Measurements from ENCODE around the gene KCNG4. TPM values are rescaled to one million over a fixed set of nuclear protein-coding genes. Genes with fewer than 3 reads are reported as not detected.

Gene KCNG4
- total RNA-seq, 4 donors from 2014 or later = not detected

DNA sequence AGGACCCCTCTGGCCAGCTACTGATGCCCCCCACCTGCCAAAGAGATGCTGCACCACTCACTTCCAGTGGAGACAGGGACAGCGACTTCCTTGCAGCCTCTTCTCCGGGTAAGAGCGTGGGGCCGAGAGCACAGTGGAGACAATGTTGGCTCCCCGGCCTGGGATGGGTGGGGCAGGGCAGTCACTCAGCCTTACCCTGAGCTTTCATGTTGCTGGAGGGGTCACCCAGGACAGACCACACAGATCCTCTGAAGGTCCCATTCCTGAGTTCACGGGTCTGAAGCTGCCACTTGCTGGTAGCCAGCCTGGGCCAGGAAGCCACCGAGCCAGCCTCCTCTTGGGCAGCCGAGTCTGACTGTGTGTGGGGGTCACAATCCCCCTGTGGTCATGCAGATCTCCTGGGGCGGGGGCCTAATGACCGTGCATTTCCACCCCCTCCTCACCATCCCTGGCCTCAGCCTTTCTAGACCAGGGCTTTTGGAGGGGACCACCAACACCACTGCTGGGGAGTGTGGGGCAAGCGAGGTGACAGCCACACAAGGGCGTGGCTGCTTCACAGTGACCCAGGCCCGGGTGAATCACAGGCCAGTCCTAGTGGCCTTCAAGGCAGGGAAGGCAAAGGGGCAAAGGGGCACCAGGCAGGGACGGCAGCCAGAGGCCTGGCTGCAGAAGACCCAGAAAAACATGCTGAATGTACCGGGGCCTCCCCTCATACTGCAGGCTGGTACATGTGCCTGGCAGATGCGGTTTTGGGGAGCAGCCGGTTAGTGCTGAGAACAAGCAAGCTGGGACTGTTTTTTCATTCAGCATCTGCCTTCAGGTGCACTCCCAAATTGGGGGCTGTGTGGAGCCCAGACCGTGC is 63.4 kb downstream of the KCNG4 start:
- Histone ChIP-seq H3K4me3 (no peak overlapping the region), H3K27me3 (no peaks in the 10 kb centered on the region), H3K27ac (peak overlapping the region; percentile 78 to 89), H3K4me1 (peaks cover 0 to 15% of the 10 kb centered on the region in 2 donors), H3K9me3 (no peaks in the 10 kb centered on the region), H3K36me3 (no peaks in the 10 kb centered on the region)
- no peak for DNase-seq
- TF ChIP-seq, protein P1, sequence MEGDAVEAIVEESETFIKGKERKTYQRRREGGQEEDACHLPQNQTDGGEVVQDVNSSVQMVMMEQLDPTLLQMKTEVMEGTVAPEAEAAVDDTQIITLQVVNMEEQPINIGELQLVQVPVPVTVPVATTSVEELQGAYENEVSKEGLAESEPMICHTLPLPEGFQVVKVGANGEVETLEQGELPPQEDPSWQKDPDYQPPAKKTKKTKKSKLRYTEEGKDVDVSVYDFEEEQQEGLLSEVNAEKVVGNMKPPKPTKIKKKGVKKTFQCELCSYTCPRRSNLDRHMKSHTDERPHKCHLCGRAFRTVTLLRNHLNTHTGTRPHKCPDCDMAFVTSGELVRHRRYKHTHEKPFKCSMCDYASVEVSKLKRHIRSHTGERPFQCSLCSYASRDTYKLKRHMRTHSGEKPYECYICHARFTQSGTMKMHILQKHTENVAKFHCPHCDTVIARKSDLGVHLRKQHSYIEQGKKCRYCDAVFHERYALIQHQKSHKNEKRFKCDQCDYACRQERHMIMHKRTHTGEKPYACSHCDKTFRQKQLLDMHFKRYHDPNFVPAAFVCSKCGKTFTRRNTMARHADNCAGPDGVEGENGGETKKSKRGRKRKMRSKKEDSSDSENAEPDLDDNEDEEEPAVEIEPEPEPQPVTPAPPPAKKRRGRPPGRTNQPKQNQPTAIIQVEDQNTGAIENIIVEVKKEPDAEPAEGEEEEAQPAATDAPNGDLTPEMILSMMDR (IDR thresholded peaks at IDR 0.05) = no peak
- no peak for TF ChIP-seq POLR2A (IDR thresholded peaks at IDR 0.05)
- intact Hi-C loops (cut with DNase I; ENCODE audit: low total_unique reads) = no loop called here

DNA sequence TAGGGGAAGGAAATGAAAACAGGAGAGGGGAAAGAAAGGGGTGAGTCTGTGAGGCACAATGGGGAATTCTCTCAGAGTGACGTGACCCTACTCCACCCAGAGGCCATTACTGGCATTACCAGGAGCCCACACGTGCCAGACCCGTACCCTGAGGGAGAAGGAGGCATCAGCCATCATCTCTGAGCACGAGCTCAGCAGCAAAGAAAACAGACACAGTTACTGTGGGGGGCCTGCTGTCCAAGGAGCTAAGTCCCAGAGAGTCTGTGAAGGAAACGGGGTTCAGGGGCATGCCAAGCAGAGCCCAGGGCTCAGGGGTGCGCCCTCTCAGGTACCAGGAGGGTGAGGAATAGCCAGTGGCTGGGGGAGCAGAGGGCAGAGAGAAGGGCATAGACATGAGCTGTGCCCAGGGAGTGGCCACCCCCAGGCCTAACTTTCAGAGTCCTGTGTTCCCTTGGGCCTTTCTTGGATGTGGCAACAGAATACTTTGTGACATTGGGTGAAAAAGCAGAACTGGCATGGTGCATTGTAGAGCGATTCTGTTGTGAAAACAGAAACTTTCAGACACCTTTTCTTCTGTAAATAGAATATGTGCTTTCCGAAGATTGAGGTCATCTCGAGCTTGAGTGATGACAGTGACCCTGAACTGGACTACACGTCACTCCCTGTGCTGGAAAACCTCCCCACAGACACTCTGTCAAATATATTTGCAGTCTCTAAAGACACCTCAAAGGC is 64.3 kb downstream of the KCNG4 start:
- peak; percentile 30 to 49 for DNase-seq
- intact Hi-C loops (cut with DNase I; ENCODE audit: low total_unique reads) = no loop called here
- H3K27ac ChIP-seq = peak overlapping the region; percentile 78 to 89

DNA sequence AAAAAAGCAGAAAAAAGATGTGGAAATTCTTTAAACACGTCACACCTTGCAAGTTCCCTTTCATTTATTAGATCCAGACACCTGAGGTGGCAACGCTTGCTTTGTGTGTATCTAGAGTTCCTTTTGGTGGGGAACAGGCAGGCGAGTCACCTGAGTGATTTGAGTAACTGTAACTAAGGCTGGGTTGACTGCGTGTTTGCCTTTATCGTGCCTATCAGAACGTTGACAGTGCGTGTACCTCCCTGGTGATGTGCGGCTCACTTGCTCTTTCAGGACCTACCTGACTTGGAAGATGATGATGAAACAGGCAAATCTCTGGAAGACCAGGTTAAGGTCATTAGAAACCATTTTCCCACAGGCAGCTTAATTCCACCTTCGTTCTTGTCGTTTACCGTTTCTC is 65.4 kb downstream of the KCNG4 start:
- TF ChIP-seq, protein P1 (IDR thresholded peaks at IDR 0.05) = no peak
- no peak for TF ChIP-seq POLR2A (IDR thresholded peaks at IDR 0.05)
- Histone ChIP-seq H3K4me1 (peaks cover 0 to 15% of the 10 kb centered on the region in 2 donors), H3K27ac (no peak overlapping the region), H3K36me3 (no peaks in the 10 kb centered on the region), H3K9me3 (no peaks in the 10 kb centered on the region), H3K27me3 (no peaks in the 10 kb centered on the region), H3K4me3 (no peak overlapping the region)
- intact Hi-C loops (cut with DNase I; ENCODE audit: low total_unique reads) = no loop called here
- DNase-seq = no peak

More for the DNA sequence above, 64.3 kb downstream of the KCNG4 start:
- TF ChIP-seq POLR2A (IDR thresholded peaks at IDR 0.05) = no peak
- TF ChIP-seq, protein P1 (IDR thresholded peaks at IDR 0.05) = peak; percentile 35 to 68 (median 44)
- Histone ChIP-seq H3K27me3 (no peaks in the 10 kb centered on the region), H3K4me1 (peaks cover 0 to 15% of the 10 kb centered on the region in 2 donors), H3K9me3 (no peaks in the 10 kb centered on the region), H3K4me3 (no peak overlapping the region), H3K36me3 (no peaks in the 10 kb centered on the region)

DNA sequence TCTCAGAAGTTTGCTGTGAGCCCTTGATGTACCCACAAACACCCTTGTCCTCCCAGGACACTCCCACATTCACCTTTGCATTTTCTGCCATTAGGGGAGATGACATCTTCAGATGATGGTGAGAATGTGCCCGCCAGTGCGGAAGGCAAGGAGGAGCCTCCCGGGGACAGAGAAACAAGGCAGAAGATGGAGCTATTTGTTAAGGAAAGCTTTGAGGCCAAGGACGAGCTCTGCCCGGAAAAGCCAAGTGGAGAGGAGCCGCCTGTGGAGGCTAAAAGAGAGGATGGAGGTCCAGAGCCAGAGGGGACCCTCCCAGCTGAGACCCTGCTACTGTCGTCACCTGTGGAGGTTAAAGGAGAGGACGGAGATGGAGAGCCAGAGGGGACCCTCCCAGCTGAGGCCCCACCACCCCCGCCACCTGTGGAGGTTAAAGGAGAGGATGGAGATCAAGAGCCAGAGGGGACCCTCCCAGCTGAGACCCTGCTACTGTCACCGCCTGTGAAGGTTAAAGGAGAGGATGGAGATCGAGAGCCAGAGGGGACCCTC is 70.0 kb downstream of the KCNG4 start:
- intact Hi-C loops (cut with DNase I; ENCODE audit: low total_unique reads) = no loop called here
- Histone ChIP-seq H3K36me3 (no peaks in the 10 kb centered on the region), H3K9me3 (no peaks in the 10 kb centered on the region), H3K27me3 (no peaks in the 10 kb centered on the region), H3K27ac (no peak overlapping the region), H3K4me3 (no peak overlapping the region), H3K4me1 (no peaks in the 10 kb centered on the region)
- no peak for DNase-seq
- TF ChIP-seq POLR2A (IDR thresholded peaks at IDR 0.05) = no peak
- TF ChIP-seq, protein P1 (IDR thresholded peaks at IDR 0.05) = no peak

Small RNA genes within 50 kb of the gene (small RNA-seq; reads per million reads assigned to genes)
- gene RNA5SP433 = not detected

Other genes with a start within 250 kb of the KCNG4 start
- gene SLC38A8, start 197.2 kb downstream of the KCNG4 start, total RNA-seq = 1 to 10 TPM in 1 of 4 donors, not detected in 3; 1.3 TPM
- 100 to 1,000 TPM in 3 of 4 donors, 10 to 100 TPM in 1; 63.0 to 162 (median 112) TPM for gene MBTPS1, start 123.1 kb downstream of the KCNG4 start, total RNA-seq
- 10 to 100 TPM; 10.5 to 46.4 (median 22.3) TPM for gene HSDL1, start 94.8 kb downstream of the KCNG4 start, total RNA-seq
- gene DNAAF1, start 94.7 kb downstream of the KCNG4 start, total RNA-seq = 1 to 10 TPM in 3 of 4 donors, under 1 TPM in 1; 0.77 to 8.2 (median 2.7) TPM
- gene TAF1C, start 53.0 kb downstream of the KCNG4 start, total RNA-seq = 100 to 1,000 TPM in 2 of 4 donors, 10 to 100 TPM in 2; 36.7 to 210 (median 76.3) TPM
- 1 to 10 TPM in 1 of 4 donors, under 1 TPM in 2, not detected in 1; 0.21 to 1.0 (median 0.88) TPM for gene ADAD2, start 48.9 kb downstream of the KCNG4 start, total RNA-seq
- gene WFDC1, start 54.9 kb upstream of the KCNG4 start, total RNA-seq = 10 to 100 TPM in 1 of 4 donors, 1 to 10 TPM in 2, under 1 TPM in 1; 0.77 to 13.3 (median 5.7) TPM
- gene ATP2C2, start 128.5 kb upstream of the KCNG4 start, total RNA-seq = 1 to 10 TPM in 1 of 4 donors, under 1 TPM in 3; 0.51 to 1.8 (median 0.84) TPM